GM18498 (cell line): Measurements from ENCODE around the gene EEF1B2.
"Not testable (repeated sequence)": the region's sequence is repeated elsewhere in the genome, so short reads cannot be mapped to it uniquely, and the experiment has no call there.

Experiments
- ATAC-seq: cut with Tn5 transposase; IDR thresholded peaks from one replicate; pipeline ENCODE4 v1.9.1; 2021; ENCODE audit warnings: mild to moderate bottlenecking, moderate library complexity; ENCODE audit not compliant: unreplicated experiment

EEF1B2 gene

GRCh38 chr2:206159346-206160124, at the start of gene EEF1B2, which contains the start of gene NDUFS1:
TSS of gene EEF1B2 (plus strand) at chr2:206159895. CDS start at chr2:206159980, 85 bp downstream.
TSS of gene NDUFS1 (minus strand) at chr2:206159444. CDS start at chr2:206153678, 5,766 bp downstream.
- ATAC-seq: peak; percentile 89

GRCh38 chr2:206112108-206112507, 47.6 kb upstream of the EEF1B2 start:
- no peak for ATAC-seq

GRCh38 chr2:206112846-206113547, 46.7 kb upstream of the EEF1B2 start:
- no peak for ATAC-seq

GRCh38 chr2:206115026-206115578, 44.6 kb upstream of the EEF1B2 start:
- no peak for ATAC-seq

- ATAC-seq: no peak
Observed at GRCh38 chr2:206116278-206116677, 43.4 kb upstream of the EEF1B2 start.

GRCh38 chr2:206122569-206122968, 37.1 kb upstream of the EEF1B2 start:
- ATAC-seq: not testable (repeated sequence)

- no peak for ATAC-seq
Observed at GRCh38 chr2:206125901-206126300, 33.8 kb upstream of the EEF1B2 start.

GRCh38 chr2:206127656-206128055, 32.0 kb upstream of the EEF1B2 start:
- no peak for ATAC-seq

- ATAC-seq: no peak
Observed at GRCh38 chr2:206143451-206143850, 16.2 kb upstream of the EEF1B2 start.

GRCh38 chr2:206144383-206144782, 15.3 kb upstream of the EEF1B2 start:
- no peak for ATAC-seq

- ATAC-seq: no peak
Observed at GRCh38 chr2:206145665-206146064, 14.0 kb upstream of the EEF1B2 start.

GRCh38 chr2:206149330-206149729, 10.4 kb upstream of the EEF1B2 start:
- no peak for ATAC-seq

- no peak for ATAC-seq
Observed at GRCh38 chr2:206150168-206150567, 9.5 kb upstream of the EEF1B2 start.

- no peak for ATAC-seq
Observed at GRCh38 chr2:206150631-206151030, 9.1 kb upstream of the EEF1B2 start.

- no peak for ATAC-seq
Observed at GRCh38 chr2:206154197-206154596, 5.5 kb upstream of the EEF1B2 start.

GRCh38 chr2:206157014-206157413, 2.7 kb upstream of the EEF1B2 start:
- not testable (repeated sequence) for ATAC-seq

GRCh38 chr2:206158563-206159345, 941 bp upstream of the EEF1B2 start:
- ATAC-seq: peak; percentile 17

GRCh38 chr2:206160125-206160806, 571 bp downstream of the EEF1B2 start:
- ATAC-seq: peak; percentile 66

- no peak for ATAC-seq
Observed at GRCh38 chr2:206160807-206161179, 1.1 kb downstream of the EEF1B2 start.

GRCh38 chr2:206162401-206162800, 2.7 kb downstream of the EEF1B2 start:
- ATAC-seq: not testable (repeated sequence)
